GM19025 (cell line): ENCODE data around the gene TAF10.

Experiments used
- ATAC-seq: cut with Tn5 transposase; IDR thresholded peaks from one replicate; pipeline ENCODE4 v1.9.1; 2021; ENCODE audit warnings: mild to moderate bottlenecking, low read depth, moderate library complexity; ENCODE audit not compliant: unreplicated experiment

TAF10 gene

GRCh38 chr11:6561288-6561687 lies 50.7 kb downstream of the TAF10 start:
- no peak for ATAC-seq
